ENCODE results near the gene KCNG2. TPM values are rescaled to one million over a fixed set of nuclear protein-coding genes. Genes with fewer than 3 reads are reported as not detected.

KCNG2 gene
- total and polyA plus RNA-seq, 4 donors = 0.03 to 0.23 (median 0.08) TPM; not detected in 1

GRCh38 chr18:79852561-79853302 is 55.0 kb downstream of the KCNG2 start:
- no peaks in the 10 kb centered on the region for H3K36me3 ChIP-seq (ENCODE audit: control insufficient read depth in 4 of 4, insufficient read depth in 3 of 4, low read depth in 1 of 4, low read length in 3 of 4)
- DNase-seq (ENCODE audit: low spot score) = peak; percentile 26
- peaks cover 0 to 4% (median 2%) of the 10 kb centered on the region in 4 donors for H3K27me3 ChIP-seq (ENCODE audit: control insufficient read depth in 4 of 4, insufficient read depth in 4 of 4, low read length in 3 of 4)
- no peaks in the 10 kb centered on the region for H3K4me1 ChIP-seq (ENCODE audit: control insufficient read depth in 4 of 4, insufficient read depth in 4 of 4, low read length in 3 of 4)
- no peak overlapping the region for H3K27ac ChIP-seq (ENCODE audit: low read depth in 1 of 2, low read length in 2 of 2)
- peaks cover 0 to 4% (median 0%) of the 10 kb centered on the region in 4 donors for H3K9me3 ChIP-seq (ENCODE audit: control insufficient read depth in 4 of 4, low read length in 3 of 4)
- H3K9ac ChIP-seq (ENCODE audit: low read depth in 1 of 2, low read length in 2 of 2) = no peak overlapping the region
- WGBS = 87% methylated on average over 33 of the region's 33 CpGs
- no peak overlapping the region for H3K4me3 ChIP-seq (ENCODE audit: low read depth in 1 of 3, low read length in 3 of 3)
- TF ChIP-seq MAX (IDR thresholded peaks at IDR 0.05) (no peak), ATF3 (IDR thresholded peaks at IDR 0.05) (no peak), RAD21 (IDR thresholded peaks at IDR 0.05) (no peak), EGR1 (IDR thresholded peaks at IDR 0.05; ENCODE audit: low read depth in 2 of 2) (no peak), CTCF (IDR thresholded peaks at IDR 0.05; ENCODE audit: low read depth, low read length, missing input control) (no peak), JUND (IDR thresholded peaks at IDR 0.05) (no peak), GABPA (IDR thresholded peaks at IDR 0.05 in 1 of 2, conservative IDR thresholded peaks at IDR 0.05 in 1 of 2) (no peak), FOXA1 (IDR thresholded peaks at IDR 0.05) (no peak), SP1 (IDR thresholded peaks at IDR 0.05) (no peak), REST (IDR thresholded peaks at IDR 0.05) (no peak), TAF1 (conservative IDR thresholded peaks at IDR 0.05) (no peak), HNF4A (conservative IDR thresholded peaks at IDR 0.05) (no peak), HNF4G (IDR thresholded peaks at IDR 0.05) (no peak), NR2F2 (IDR thresholded peaks at IDR 0.05) (no peak), ZBTB33 (IDR thresholded peaks at IDR 0.05) (no peak)

All from liver (tissue), 9 donors.